LoVo (cell line): ENCODE data around the gene PLEKHA8.
"Not testable (repeated sequence)": the region's sequence is repeated elsewhere in the genome, so short reads cannot be mapped to it uniquely, and the experiment has no call there.

Experiments used
- DNase-seq: peaks from one replicate; pipeline ENCODE4 v3.0.0-alpha.2; 2016; ENCODE audit warnings: low spot score

Gene PLEKHA8

GRCh38 chr7:30066687-30067086 is 38.5 kb downstream of the PLEKHA8 start:
- no peak for DNase-seq

- DNase-seq: no peak
Measured at GRCh38 chr7:30068117-30068516, 39.9 kb downstream of the PLEKHA8 start.

GRCh38 chr7:30069096-30069867 is 41.1 kb downstream of the PLEKHA8 start:
- DNase-seq: no peak

- DNase-seq: no peak
Measured at GRCh38 chr7:30070052-30070451, 41.8 kb downstream of the PLEKHA8 start.

- no peak for DNase-seq
Measured at GRCh38 chr7:30072735-30073134, 44.5 kb downstream of the PLEKHA8 start.

- DNase-seq: peak; percentile 35
Measured at GRCh38 chr7:30074422-30075030, 46.3 kb downstream of the PLEKHA8 start.

- no peak for DNase-seq
Measured at GRCh38 chr7:30076411-30076810, 48.2 kb downstream of the PLEKHA8 start.

- DNase-seq: no peak
Measured at GRCh38 chr7:30078280-30078679, 50.1 kb downstream of the PLEKHA8 start.

GRCh38 chr7:30079880-30080279 is 51.7 kb downstream of the PLEKHA8 start:
- no peak for DNase-seq

GRCh38 chr7:30080818-30081217 is 52.6 kb downstream of the PLEKHA8 start:
- no peak for DNase-seq

- no peak for DNase-seq
Measured at GRCh38 chr7:30082686-30083085, 54.5 kb downstream of the PLEKHA8 start.

- no peak for DNase-seq
Measured at GRCh38 chr7:30083334-30083733, 55.1 kb downstream of the PLEKHA8 start.

- DNase-seq: no peak
Measured at GRCh38 chr7:30084212-30084611, 56.0 kb downstream of the PLEKHA8 start.

GRCh38 chr7:30086529-30086928 is 58.3 kb downstream of the PLEKHA8 start:
- no peak for DNase-seq

GRCh38 chr7:30087371-30087770 is 59.2 kb downstream of the PLEKHA8 start:
- no peak for DNase-seq

GRCh38 chr7:30088362-30088761 is 60.1 kb downstream of the PLEKHA8 start:
- no peak for DNase-seq

GRCh38 chr7:30090111-30090510 is 61.9 kb downstream of the PLEKHA8 start:
- DNase-seq: no peak

- no peak for DNase-seq
Measured at GRCh38 chr7:30091491-30091912, 63.3 kb downstream of the PLEKHA8 start.

GRCh38 chr7:30091987-30092386 is 63.8 kb downstream of the PLEKHA8 start:
- DNase-seq: no peak

- no peak for DNase-seq
Measured at GRCh38 chr7:30093420-30093952, 65.3 kb downstream of the PLEKHA8 start.

GRCh38 chr7:30098599-30098998 is 70.4 kb downstream of the PLEKHA8 start:
- not testable (repeated sequence) for DNase-seq

GRCh38 chr7:30102281-30102680 is 74.1 kb downstream of the PLEKHA8 start:
- no peak for DNase-seq

GRCh38 chr7:30104157-30104556 is 75.9 kb downstream of the PLEKHA8 start:
- no peak for DNase-seq
